ENCODE data around the gene FBXO30. TPM values are rescaled to one million over a fixed set of nuclear protein-coding genes. Genes with fewer than 3 reads are reported as not detected.

Gene FBXO30
- total RNA-seq, 2 donors from 2014 or later: 2.0 to 5.4 TPM

- Histone ChIP-seq H3K36me3 (replicated peaks in 1 of 2; ENCODE audit: insufficient read depth in 1 of 2, low read depth in 2 of 2) (peaks cover 0 to 3% of the 10 kb centered on the region in 2 donors), H3K9me3 (no peaks in the 10 kb centered on the region), H3K27ac (no peak overlapping the region), H3K4me3 (no peak overlapping the region), H3K4me1 (no peaks in the 10 kb centered on the region), H3K27me3 (no peaks in the 10 kb centered on the region)
- ATAC-seq (no peak), DNase-seq (no peak)
- WGBS, 2 donors: 68 to 75% methylated on average over 2 of the region's 2 CpGs
- TF ChIP-seq CTCF (IDR thresholded peaks at IDR 0.05) (no peak), POLR2A (IDR thresholded peaks at IDR 0.05) (no peak)
- intact Hi-C loops (cut with DNase I): no loop called here
Observed at GRCh38 chr6:145798530-145798929, 16.1 kb downstream of the FBXO30 start.

- H3K27me3 ChIP-seq: no peaks in the 10 kb centered on the region
- H3K4me3 ChIP-seq: no peak overlapping the region
- no peak for DNase-seq
- TF ChIP-seq CTCF (IDR thresholded peaks at IDR 0.05): no peak
- no peak for TF ChIP-seq POLR2A (IDR thresholded peaks at IDR 0.05)
- ATAC-seq: no peak
- no peaks in the 10 kb centered on the region for H3K9me3 ChIP-seq
- intact Hi-C loops (cut with DNase I): no loop called here
- H3K4me1 ChIP-seq: no peaks in the 10 kb centered on the region
- WGBS, 2 donors: 79 to 94% methylated on average over 3 of the region's 3 CpGs
- no peaks in the 10 kb centered on the region for H3K36me3 ChIP-seq (replicated peaks in 1 of 2; ENCODE audit: insufficient read depth in 1 of 2, low read depth in 2 of 2)
- H3K27ac ChIP-seq: no peak overlapping the region
Observed at GRCh38 chr6:145789443-145789842, 25.2 kb downstream of the FBXO30 start.

GRCh38 chr6:145787688-145788087 lies 26.9 kb downstream of the FBXO30 start:
- no peaks in the 10 kb centered on the region for H3K27me3 ChIP-seq
- no peak overlapping the region for H3K27ac ChIP-seq
- TF ChIP-seq POLR2A (IDR thresholded peaks at IDR 0.05) (no peak), CTCF (IDR thresholded peaks at IDR 0.05) (no peak)
- H3K4me3 ChIP-seq: no peak overlapping the region
- no peak for ATAC-seq
- H3K9me3 ChIP-seq: no peaks in the 10 kb centered on the region
- DNase-seq: no peak
- intact Hi-C loops (cut with DNase I): no loop called here
- 89 to 95% methylated on average over 3 of the region's 3 CpGs for WGBS, 2 donors
- no peaks in the 10 kb centered on the region for H3K36me3 ChIP-seq (replicated peaks in 1 of 2; ENCODE audit: insufficient read depth in 1 of 2, low read depth in 2 of 2)
- no peaks in the 10 kb centered on the region for H3K4me1 ChIP-seq

GRCh38 chr6:145784683-145785082 lies 29.9 kb downstream of the FBXO30 start:
- no peaks in the 10 kb centered on the region for H3K4me1 ChIP-seq
- ATAC-seq (no peak), DNase-seq (no peak)
- no peak overlapping the region for H3K27ac ChIP-seq
- no peak overlapping the region for H3K4me3 ChIP-seq
- H3K27me3 ChIP-seq: no peaks in the 10 kb centered on the region
- no peaks in the 10 kb centered on the region for H3K36me3 ChIP-seq (replicated peaks in 1 of 2; ENCODE audit: insufficient read depth in 1 of 2, low read depth in 2 of 2)
- TF ChIP-seq CTCF (IDR thresholded peaks at IDR 0.05): no peak
- no peak for TF ChIP-seq POLR2A (IDR thresholded peaks at IDR 0.05)
- intact Hi-C loops (cut with DNase I): no loop called here
- 89 to 100% methylated on average over 1 of the region's 1 CpG for WGBS, 2 donors
- H3K9me3 ChIP-seq: no peaks in the 10 kb centered on the region

- Histone ChIP-seq H3K4me1 (no peaks in the 10 kb centered on the region), H3K4me3 (no peak overlapping the region), H3K27me3 (no peaks in the 10 kb centered on the region), H3K9me3 (no peaks in the 10 kb centered on the region), H3K27ac (no peak overlapping the region), H3K36me3 (replicated peaks in 1 of 2; ENCODE audit: insufficient read depth in 1 of 2, low read depth in 2 of 2) (no peaks in the 10 kb centered on the region)
- no peak for TF ChIP-seq CTCF (IDR thresholded peaks at IDR 0.05)
- no peak for TF ChIP-seq POLR2A (IDR thresholded peaks at IDR 0.05)
- intact Hi-C loops (cut with DNase I): no loop called here
- ATAC-seq (no peak), DNase-seq (no peak)
- 80 to 91% methylated on average over 5 of the region's 5 CpGs for WGBS, 2 donors
Observed at GRCh38 chr6:145783796-145784195, 30.8 kb downstream of the FBXO30 start.

Measured in body of pancreas (tissue), 4 donors.